GM20431 (cell line): ENCODE measurements around the gene GRK5.

ENCODE experiments used
- in situ Hi-C: fragments of 300-500 bp; cut with MseI, MboI; formaldehyde crosslinking; loops from one replicate; pipeline ENCODE4 v1.15.0; 2020; ENCODE audit warnings: low sequenced_read_pairs; ENCODE audit not compliant: unreplicated experiment

GRK5 gene

DNA sequence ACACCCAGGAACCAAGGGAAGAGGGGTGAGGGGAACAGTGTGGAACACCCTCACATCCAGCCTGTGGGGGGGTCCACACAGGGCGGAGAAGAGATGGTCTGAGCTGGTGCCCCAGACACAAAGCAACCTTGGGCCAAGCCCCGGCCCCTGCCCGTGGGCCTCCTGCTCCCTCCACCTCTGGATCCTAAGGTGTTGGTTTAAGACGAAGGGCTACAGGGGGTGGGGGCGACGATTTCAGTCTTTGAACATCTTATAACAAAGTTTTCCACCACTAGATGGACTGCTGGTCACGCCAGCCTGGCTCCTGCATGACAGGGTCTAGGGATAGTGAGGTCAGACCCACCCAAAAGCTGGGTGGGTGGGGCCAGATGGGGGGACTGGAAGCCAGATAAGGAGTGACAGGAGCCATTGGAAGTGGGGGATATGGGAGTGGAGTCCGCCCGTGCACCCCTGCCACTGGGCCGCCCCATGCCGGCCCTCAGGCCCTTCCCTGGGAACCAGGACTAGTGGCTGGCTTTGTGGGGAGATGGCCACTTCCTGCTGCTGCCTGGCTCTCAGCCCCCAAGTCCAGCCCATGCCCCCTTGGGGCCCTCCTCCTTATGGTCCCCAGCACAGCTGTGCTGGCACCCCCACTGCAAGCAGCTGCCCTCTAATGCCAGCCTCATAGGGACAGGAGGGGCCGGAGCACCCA is 236.7 kb downstream of the GRK5 start:
- in situ Hi-C loops = no loop called here

DNA sequence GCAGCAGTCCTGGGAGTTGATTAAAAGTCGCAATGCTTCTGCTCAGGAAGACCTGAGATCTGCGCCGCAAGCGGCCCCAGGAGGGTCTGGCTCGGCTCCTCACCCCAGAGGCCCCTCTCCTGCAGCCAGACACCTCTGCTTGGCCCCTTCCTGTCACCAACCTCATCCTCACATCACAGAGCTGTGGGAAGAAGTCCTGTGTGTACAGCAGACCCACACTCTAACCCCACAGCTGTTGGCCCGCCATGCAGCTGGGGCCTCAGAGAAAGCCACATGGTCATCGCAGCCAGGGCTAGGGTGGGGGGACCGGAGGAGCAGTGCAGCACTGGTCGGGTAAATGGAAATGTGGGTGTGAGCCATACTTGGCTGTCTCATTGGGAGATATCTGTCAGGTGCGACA is 237.5 kb downstream of the GRK5 start:
- in situ Hi-C loops = no loop called here

DNA sequence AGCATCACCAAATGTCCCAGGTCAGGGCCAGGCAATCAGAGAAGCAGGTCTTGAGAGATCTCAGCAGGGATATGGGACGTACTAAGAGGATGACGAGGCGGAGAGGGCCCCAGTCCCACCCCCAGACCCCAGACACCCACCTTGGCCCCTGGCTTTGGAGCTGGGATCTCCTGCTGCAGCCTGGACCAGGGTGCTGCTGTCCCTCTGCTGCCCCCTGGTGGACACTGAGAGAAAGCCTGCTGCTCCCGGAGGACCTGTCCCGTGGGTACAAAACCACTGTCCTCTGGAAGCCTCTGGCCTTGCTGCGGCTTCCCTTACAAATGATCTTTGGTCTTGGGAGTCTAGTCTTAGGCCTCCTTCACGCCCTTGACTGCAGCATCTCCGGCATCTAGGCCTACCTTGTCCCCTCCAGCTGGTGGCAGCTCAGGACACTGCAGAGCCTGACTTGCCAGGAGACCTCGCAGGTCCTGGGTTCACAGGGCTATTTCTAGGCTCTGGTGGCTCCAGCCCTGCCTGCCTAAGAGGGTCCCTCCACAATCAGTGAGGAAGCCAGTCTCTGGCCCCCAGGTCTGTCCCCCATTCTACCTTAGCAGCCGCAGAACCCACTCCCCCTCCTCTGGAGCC is 238.1 kb downstream of the GRK5 start:
- in situ Hi-C loops = no loop called here

DNA sequence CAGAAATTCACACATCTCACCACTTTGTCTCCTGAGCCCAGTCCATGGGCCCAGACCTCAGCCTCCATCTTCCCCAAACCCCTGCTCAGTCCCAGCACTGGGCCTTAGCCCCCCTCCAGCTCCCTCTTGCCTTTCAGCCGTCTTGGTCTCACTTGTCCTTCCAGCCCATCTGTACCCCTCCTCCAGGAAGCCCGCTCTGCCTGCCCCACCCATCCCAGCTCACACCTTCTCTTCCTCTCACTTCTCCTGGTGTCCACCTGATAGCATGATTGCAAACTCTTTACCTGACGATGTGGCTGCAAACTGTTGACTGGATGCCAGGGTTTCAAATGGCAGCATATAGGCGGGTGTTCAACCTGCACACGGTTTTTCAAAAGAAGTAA is 238.6 kb downstream of the GRK5 start:
- in situ Hi-C loops = no loop called here

DNA sequence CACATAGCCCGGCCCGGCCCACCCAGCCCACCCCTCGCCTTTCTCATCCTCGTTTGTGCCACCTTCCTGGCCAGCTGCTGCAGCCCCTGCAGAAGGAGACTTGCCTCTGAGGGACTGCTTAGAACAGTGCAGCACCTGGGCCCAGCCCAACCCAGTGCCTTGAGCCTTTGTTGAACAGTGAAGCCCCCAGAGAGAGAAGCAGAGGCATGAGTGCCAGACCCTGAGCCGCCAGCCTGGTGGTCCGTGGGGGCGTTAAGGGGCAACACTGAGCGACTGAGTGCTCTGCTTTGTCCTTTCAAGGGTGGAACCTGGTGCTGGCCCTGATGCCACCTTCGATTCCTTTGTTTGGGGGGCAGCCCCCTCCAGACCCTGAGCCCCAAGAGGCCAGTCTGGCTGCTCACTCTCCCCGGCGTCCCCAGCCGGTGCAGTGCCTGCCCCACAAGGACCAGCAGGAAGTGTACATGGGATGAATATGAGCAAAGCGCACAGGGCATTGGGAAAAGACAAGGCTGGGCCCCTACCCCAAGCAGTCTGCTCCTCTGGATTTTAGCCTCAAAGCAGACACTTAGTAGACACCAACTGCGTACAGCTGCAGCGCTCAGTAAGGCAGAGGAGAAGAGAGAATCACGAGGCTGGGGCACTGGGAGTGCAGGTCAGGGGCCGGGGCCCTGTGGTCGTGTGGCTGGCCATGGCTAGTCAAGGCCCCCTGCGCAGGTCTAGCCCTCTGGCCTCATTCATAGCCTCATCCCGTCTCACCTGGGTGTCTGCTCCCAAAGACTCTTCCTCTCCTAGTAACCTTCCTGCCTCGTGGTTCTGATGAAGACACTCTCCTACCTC is 239.3 kb downstream of the GRK5 start:
- in situ Hi-C loops = no loop called here

DNA sequence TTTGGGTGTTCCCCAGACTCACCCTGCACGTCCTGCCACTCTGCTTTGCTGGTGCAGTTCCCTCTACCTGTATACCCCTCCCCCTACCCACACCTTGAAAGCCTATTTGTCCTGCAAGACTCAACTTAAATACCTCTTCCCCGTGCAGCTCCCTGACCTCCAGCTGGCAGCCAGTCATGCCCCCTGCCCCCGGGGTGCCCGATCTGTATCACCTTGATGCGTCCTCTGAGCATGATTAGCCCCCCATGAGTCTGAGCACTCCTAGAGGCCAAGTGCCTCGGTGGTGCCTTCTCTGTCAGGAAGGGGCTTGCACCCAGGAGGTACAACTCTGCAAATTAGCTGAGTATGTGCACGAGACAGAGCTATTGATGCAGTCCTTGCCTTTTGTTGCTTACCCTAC is 240.1 kb downstream of the GRK5 start:
- in situ Hi-C loops = no loop called here

DNA sequence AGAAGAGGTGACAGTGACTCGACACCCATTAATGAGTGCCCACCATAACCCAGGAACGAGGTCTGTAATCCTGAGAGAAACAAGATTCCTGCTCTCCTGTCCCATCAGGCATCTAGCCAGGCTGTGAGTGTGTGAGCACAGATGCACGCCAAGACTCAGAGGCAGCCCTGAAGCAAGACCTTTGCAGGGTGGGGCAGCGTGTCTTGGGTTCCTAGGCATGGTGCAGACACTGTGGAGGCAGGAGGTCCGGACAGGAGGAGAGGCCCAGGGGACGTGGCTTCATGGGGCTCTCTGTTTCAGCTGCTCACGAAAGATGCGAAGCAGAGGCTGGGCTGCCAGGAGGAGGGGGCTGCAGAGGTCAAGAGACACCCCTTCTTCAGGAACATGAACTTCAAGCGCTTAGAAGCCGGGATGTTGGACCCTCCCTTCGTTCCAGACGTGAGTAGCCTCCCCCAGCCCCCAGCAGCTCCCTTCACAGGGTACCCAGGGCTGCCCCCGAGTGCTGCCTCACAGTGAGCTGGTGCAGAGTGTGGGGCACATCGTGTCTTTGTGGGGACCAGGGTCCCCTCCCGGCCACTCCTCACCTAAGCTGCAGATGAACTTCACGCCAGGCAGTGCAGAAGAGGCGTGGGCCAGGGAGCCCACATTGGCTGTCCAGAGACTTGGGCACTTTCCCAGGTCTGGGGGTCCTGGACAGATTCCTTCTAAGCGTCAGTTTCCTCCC is 240.6 kb downstream of the GRK5 start:
- in situ Hi-C loops = no loop called here

DNA sequence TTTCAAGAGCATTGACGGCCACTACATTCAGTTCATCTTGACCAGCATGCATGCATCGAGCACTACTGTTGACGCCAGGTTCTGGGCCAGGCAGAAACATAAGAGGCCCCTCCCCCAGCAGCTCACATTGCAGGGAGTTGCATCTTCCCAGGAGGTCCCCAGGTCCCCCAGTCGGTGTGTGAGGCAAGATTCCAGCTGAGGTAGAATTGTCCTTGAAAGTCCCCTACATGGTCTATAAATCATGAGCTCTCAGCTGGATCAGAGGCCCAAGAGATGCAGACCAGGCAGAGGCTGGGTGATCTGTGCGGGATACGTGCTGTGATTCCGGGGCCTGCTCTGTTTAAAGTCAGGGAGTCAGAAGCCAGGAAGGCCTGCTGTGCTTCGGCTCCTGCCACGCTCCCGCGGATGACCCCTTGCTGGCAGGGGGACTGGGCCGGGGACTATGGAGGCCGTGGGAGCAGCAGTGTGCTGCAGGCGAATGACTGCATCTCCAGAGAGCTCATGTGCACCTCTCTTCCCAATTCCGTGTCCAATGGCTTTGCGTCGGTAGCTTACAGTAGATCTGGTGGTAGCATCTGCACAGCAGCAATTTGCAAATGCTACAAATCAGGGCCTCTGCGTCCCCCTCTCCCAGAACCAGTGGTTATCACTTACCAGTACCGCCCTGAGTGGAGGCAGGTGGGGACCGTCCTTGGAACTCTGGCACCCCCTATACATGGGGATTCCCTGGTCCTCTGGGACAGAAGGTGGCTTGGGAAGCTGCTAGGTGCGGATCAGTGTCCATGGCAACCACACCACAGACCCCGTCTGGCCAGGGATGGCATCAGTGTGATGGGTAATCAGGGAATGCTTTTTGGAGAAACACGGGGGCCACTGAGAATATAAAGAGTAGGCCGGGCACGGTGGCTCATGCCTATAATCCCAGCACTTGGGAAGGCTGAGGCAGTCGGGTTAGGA is 241.5 kb downstream of the GRK5 start:
- in situ Hi-C loops = no loop called here

DNA sequence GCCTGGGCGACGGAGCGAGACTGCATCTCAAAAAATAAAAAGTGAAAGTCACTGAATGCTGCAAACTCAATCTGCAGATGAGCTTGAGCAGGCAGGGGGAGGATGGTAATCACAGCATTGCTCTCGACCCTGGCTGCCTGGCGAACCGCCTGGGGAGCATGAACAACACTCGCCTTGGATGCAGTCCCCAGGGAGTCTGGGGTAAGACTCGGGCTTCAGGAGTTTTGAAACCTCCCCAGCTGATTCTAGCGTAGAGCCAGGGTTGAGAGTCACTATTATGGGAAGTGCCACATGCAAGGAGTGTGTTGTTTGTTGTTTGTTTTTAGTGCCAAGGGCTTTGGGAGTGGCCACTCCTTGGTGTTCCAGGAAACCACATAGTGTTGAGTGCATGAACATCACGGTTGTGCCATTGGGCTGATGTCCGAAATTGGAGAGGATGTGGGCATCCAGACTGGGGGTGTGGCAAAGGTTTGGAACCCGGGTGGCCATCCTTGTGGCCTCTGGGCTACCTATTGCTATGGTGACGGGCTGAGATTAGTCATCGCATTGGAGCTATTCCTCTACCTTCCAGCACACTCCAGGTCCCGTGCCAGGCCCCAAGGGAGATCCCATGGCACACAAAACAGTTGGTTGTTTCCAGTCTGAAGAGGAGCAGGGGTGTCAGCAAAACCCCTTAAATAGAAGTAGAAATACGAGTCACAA is 242.5 kb downstream of the GRK5 start:
- in situ Hi-C loops = no loop called here

DNA sequence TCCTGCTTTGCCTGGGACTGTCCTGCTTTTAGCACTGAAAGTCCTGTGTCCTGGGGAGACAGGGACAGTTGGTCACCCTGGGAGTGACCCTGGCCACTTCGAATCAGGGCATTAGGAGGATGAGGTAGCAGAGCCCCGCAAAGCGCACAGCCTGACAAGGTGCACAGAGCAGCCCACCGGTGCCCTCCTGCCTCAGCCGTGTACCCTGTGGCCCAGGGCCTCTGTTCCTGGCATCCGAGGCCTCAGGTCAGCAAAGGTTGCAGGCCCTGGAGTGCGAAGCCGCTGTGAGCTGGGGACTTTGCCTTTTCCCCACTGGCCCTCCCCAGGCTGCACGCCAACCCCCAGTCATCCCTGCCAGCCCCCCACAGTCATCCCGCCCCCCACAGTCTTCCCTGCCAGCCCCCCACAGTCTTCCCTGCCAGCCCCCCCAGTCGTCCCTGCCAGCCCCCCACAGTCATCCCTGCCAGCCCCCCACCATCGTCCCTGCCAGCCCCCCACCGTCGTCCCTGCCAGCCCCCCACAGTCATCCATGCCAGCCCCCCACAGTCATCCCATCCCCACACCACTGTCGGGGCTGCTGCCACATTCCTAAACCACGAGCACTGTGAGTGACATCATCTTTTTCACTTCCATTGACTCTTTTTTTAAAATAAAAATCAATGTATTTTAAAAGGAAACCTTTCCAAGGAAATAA is 243.4 kb downstream of the GRK5 start:
- in situ Hi-C loops = no loop called here

DNA sequence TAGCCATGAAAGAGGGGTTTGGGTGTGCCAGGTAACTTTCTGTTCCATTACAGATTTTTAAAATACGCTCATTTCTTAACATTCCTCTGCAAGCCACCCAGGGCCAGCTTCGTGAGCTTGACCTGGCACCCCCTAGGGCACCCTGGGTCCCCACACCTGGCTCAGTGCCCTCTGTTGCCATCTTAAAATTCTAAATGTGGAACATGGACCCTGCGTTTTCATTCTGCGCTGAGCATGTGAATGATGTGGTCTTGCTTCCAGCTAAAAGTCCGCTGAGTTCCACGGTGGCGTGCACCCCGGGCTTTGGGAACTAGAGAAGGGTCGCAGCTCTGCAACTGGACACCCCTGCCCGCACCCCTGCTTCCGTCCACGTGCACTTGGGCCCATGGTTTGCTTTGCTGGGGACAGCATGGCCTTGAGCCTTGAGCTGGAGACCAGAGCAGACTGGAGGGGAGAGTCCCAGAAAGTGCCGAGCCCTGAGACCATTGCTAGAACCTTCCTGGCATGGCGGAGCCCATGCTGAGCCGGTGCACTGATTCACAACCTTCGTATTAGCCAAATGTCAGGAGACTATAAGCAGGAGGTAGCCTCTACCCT is 244.0 kb downstream of the GRK5 start:
- in situ Hi-C loops = no loop called here

DNA sequence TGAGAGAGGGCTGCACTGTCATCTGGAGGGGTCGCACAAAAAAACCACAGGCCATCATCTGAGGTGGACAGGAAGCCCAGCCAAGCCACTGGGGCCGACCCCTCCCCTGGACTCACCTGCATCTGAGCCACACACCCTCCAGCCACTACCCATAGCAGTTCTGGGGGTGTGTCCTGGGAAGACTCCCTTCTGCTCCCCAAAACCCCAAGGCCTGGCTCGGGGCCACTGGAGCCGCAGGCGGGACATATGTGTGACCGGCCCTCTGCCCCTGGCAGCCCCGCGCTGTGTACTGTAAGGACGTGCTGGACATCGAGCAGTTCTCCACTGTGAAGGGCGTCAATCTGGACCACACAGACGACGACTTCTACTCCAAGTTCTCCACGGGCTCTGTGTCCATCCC is 245.0 kb downstream of the GRK5 start:
- in situ Hi-C loops = no loop called here

DNA sequence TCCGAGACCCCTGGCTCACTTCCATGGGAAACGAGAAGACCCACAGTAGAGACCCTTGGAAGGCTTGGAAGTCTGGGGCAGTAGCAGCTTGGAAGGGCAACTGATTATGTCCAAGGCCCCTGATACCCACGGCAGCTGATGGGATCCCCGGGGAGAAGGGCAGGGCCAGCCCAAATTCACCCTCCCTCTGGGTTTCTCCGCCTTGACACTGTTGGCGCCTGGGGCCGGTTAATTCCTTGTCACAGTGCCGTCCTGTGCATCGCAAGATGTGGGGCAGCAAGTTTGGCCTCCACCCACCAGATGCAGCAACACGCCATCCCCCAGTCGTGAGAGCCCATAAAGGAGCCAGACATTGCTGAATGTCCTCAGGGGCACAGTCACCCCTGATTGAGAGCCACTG is 245.9 kb downstream of the GRK5 start:
- in situ Hi-C loops = no loop called here

DNA sequence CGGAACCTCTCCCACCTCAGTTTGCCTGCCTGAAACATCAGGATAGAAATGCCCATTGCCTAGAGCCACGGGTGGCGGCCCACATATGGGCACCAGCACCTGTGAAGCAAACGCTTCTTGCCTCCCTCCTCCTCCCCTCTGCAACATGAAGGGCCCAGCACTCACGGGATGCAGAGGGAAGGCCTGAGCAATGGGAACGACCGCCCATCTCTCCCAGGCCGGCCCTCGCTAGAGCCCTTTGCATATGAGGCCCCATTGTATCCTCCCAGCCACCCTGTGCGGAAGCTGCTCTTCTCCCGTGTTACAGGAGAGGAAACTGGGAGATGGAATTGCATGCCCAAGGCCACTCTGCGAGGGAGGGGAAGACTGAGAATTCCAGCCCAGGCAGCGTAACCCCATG is 246.9 kb downstream of the GRK5 start:
- in situ Hi-C loops = no loop called here

DNA sequence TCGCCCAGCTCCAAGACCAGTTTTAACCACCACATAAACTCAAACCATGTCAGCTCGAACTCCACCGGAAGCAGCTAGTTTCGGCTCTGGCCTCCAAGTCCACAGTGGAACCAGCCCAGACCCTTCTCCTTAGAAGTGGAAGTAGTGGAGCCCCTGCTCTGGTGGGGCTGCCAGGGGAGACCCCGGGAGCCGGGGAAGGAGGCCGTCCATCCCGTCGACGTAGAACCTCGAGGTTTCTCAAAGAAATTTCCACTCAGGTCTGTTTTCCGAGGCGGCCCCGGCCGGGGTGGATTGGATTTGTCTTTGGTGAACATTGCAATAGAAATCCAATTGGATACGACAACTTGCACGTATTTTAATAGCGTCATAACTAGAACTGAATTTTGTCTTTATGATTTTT is 247.6 kb downstream of the GRK5 start:
- in situ Hi-C loops = no loop called here

DNA sequence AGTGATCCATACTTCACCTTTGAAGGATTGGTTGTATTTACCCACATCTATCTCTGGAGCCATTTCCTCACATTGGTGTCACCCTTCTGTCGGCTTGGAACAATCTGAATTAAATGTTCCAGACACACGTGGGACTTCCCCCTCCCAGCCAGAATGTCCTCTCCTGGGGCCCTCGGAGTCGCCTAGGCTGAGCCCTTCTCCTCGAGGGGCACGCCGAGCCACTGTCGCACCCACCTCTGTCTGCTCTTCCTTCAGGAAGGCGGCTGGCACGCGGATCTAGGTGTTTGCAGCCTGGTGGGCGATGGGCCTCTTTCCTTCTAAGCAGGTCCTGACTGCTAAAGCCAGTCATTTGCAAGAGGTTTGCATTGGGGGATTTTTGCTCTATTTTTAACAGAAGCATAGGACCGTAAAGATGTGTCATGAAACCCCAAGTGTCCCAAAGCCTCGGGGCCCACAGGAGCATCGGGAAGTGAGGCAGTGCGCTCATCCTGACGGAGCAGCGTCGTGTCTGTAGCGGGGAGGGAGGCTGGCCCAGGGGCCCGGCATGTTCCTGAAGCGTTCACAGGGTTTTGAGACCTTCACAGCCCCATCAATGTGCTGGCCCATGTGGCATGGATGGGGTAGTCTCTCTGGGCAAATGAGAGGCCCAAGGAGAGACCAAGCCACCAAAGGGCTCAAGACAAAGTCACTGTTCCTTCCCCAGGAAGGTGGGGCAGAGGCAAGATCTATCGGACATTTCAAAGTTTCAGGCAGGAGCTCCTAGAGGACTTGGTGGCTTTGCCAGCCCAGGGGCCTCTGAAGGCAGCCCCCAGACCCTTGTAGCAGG is 248.5 kb downstream of the GRK5 start:
- in situ Hi-C loops = no loop called here

DNA sequence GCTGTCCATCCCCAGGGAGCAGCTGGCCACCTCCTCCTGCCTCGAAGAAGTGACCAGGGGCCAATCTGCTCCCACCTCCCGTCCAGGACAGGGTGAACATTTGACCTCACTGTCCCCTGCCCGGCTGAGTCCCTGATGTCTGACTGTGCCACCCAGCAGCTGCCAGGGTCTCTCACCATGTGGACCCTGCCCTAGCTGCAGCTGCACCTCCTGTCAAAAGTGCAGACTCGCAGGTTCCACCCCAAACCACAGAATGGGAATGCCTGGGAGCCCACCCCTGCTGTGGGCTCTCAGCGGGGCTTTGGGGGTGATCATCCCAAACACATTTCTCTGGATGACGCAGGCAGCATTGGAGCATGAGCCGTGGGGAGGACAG is 249.1 kb downstream of the GRK5 start:
- in situ Hi-C loops = no loop called here
